Measurements from ENCODE around the gene ZIC2.
A peak's percentile ranks its signal among the peaks of the same experiment; 100 is the strongest.

The ZIC2 gene

GRCh38 chr13:99974296-99974938, 7.2 kb upstream of the ZIC2 start:
- no peak for ATAC-seq
- DNase-seq = no peak

GRCh38 chr13:99974939-99975561, 6.5 kb upstream of the ZIC2 start:
- ATAC-seq = no peak
- DNase-seq = peak; percentile 3

GRCh38 chr13:99975626-99976025, 6.0 kb upstream of the ZIC2 start:
- ATAC-seq (no peak), DNase-seq (no peak)

DNA sequence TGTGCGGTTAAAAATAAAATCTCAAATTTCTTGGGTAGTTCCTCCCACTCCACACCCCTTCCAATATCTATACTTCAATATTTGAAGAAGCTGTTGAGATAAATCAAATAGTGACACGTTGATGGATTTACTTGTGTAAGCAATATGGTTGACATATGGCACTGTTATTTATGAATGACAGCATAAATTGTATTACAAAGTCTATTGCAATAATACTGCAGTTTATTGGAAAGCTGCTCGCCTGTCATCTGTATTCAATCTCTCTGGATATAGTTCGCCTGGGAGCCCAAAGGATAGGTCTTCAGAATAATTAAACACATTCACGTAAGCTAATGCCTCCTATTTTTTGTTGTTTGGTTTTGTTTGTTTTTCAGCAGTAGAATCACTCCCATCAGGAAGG, 5.0 kb upstream of the ZIC2 start:
- DNase-seq (no peak), ATAC-seq (no peak)

DNA sequence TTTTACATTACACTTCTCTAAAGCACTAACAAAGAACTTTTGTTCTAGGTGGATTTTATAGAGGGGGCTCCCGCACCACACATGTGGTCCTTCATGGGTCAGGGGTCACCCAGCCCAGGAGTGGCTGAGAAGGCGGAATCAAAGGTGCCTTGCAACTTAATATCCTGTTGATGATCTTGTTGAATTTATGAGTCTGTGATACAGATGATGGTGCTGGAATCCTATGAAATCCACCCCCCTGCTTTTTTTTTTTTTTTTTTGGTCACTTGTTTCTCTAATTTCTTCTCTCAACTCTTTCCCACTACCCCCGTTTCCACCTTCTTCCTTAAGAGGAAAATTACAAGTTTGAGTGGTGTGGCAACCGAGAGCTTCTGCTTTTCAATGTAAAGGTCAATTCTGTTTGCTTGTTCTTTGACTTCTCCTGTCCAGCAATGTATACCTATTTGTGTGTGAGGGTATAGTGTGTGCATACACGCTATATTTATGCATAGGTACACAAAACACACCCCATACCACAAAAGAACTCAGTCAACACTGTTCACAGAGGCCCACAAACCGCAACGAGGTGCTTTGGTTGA, 4.2 kb upstream of the ZIC2 start:
- ATAC-seq = no peak
- no peak for DNase-seq

DNA sequence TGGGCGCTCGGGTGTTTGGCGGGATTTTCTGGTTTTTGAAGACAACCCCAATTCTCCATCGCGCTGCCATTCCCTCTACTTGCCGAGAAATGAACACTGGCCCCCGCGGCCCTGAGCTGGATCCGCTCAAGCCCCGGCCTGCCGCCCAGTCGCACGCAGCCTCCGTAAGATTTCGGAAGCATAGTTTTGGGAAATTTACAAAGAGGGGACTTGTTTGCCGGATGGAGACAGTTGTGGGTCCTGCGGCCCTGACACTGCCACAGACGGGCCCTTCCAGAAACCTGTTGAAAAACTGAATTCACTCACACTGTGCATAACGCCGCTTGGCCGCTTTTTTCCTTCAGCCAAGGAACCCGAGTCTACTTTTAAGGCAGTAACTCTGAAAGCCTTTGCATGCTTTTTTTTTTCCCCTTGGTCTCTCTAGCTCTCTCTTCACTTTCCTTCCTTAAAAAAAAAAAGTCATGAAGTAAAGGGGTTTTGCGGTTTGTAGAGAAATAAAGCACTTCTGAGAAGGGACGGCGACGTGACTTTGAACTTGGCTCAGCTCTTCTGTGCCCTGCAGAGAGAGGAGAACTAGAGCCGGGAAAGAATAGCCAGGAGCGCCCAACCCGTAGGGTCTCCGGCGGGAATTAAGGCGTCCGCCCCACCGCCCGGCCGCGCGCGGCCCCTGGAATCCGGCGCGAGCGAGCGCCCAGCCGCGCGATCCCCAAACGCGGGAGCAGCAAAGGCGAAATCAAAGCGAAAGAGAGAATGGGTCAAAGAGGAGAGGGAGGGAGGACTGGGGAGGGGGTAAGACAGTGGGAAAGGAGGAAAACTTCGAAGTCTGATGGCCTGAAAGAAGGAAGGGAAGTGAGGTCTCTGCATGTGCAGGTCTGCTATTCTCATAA, 3.4 kb upstream of the ZIC2 start:
- DNase-seq (no peak), ATAC-seq (no peak)

- DNase-seq (no peak), ATAC-seq (no peak)
Measured at GRCh38 chr13:99978799-99979452, 2.7 kb upstream of the ZIC2 start.

DNA sequence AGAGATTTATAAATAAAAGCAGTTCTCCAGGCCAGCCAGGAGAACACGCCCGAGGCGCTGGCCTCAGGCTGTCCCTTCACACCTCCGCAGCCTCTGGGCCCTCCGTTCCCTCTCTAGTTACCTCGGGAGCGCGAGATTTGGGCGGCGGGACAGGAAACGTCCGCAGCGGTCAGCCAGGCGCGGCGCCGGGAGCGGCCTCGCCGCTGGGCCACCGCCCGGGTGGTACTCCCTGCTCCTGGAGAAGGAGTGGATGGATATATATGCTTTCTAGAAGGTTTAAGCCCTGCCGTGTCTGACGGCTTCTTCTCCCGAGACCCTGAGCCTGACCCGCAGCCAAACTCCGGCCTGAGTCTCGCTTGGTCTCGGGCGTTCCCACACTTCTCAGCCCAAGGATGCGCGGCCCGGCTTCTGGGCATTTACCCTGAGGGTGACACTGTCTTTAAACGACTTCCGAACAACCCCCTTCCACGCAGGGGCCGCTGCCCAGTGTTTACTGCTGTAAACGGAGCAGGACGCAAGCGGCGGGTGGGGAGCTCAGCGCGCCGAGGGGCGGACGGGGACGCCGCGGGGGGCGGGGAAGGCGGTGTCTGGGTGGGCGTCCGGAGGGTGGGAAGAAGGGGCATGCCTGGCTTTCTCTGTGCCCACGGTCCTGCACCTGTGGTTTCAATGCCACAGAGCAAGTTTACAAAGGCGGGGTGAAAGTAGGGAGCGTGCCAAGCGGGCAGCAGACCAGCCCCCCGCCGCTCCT, 2.0 kb upstream of the ZIC2 start:
- no peak for ATAC-seq
- no peak for DNase-seq

GRCh38 chr13:99980201-99980823, 1.3 kb upstream of the ZIC2 start:
- DNase-seq = peak; percentile 69
- ATAC-seq = peak; percentile 70

- ATAC-seq (no peak), DNase-seq (no peak)
Measured at GRCh38 chr13:99980824-99981734, 505 bp upstream of the ZIC2 start.

- peak; percentile 2 for ATAC-seq
- peak; percentile 13 for DNase-seq
Measured at GRCh38 chr13:99982036-99982730, 599 bp downstream of the ZIC2 start.

GRCh38 chr13:99982731-99983498, 1.3 kb downstream of the ZIC2 start:
- DNase-seq (no peak), ATAC-seq (no peak)

- ATAC-seq (no peak), DNase-seq (no peak)
Measured at GRCh38 chr13:99983499-99984401, 2.2 kb downstream of the ZIC2 start.

DNA sequence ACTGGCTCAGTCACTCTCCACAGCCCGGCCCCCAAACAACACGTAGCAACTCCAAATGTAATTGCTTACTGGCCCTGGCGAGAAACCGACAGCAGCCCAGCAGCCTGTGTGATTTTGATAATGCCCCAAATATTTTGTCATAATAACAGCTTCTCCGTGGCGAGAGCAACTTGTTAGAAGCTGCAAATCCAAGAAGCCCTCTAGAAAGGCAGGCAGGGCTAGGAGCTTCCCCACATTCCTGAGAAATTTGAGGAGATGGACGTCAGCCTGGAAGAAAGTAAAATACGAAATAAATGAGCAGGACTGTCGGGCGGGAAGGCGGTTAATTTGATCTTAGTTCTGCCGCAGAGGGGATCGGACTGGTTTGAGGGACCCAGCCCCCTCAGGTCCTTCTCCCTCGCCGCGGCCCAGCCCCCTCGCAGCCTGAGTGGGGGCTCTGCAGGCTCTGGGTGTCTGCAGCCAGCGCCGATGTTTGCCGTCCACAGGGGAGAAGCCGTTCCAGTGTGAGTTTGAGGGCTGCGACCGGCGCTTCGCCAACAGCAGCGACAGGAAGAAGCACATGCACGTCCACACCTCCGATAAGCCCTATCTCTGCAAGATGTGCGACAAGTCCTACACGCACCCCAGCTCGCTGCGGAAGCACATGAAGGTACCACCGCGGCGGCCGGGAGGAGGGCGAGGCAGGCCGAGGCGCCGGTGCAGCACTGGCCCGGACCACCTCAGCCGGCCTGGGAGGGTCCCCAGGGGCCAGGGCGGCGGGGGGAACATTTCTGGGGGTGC, 3.1 kb downstream of the ZIC2 start:
- DNase-seq = no peak

GRCh38 chr13:99985241-99985874, 3.8 kb downstream of the ZIC2 start:
- ATAC-seq (no peak), DNase-seq (peak; percentile 25)

More for the DNA sequence above, 3.1 kb downstream of the ZIC2 start:
- ATAC-seq = no peak

DNA sequence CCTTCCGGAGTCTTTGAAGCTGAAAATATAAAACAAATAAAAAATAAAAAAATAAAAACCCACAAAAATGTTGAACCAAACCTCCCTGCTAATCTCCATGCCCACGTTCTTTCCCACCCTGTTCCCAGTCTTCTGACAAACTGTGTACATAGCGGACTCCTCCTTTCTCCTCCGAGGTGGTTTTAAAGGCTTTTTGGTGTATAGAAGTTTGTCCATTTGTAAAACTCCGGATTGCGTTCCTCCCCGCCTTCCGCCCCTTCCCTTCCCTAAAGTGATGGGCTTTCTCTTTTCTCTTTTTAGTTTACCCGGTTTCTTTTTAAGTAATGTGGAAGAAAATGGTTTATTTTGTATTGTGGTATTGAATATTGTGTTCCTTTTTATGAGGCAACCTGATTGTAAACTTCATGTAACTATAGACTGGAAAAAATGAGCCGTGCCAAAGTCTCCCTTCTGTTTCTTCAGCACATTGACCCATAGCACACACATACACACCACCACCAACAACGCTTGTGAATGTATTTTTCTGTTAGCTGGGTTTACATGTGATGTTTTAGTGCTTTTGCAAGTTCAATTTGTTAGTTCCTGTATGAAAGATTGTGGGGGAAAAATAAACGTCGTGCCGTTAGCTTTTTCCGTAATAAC, 4.4 kb downstream of the ZIC2 start:
- ATAC-seq (no peak), DNase-seq (no peak)
